ENCODE data around the gene BTNL2. TPM values are rescaled to one million over a fixed set of nuclear protein-coding genes. Genes with fewer than 3 reads are reported as not detected.

BTNL2 gene
- total RNA-seq (not detected), polyA plus RNA-seq (not detected)

- no peaks in the 10 kb centered on the region for H3K9me3 ChIP-seq
- no peak within 1 kb of the TSS for H3K27ac ChIP-seq
- DNase-seq = no peak
- WGBS, 2 donors = 31 to 42% methylated on average over 4 of the region's 4 CpGs
- no peak for FAIRE-seq
- no peak for TF ChIP-seq CTCF (IDR thresholded peaks at IDR 0.05)
- peaks cover 0 to 20% (median 4%) of the 10 kb centered on the region in 4 donors for H3K27me3 ChIP-seq
- H3K4me3 ChIP-seq = no peak within 1 kb of the TSS
- intact Hi-C loops (cut with DNase I) = no loop called here
- H3K4me1 ChIP-seq = no peaks in the 10 kb centered on the region
- no peaks in the 10 kb centered on the region for H3K36me3 ChIP-seq
- no peak for ATAC-seq
Measured at GRCh38 chr6:32406857-32407256, at the start of gene BTNL2. Gene BTNL2, minus strand, starts transcription at chr6:32407181. Its CDS starts 58 bp downstream, at chr6:32407123.

- Histone ChIP-seq H3K4me1 (no peaks in the 10 kb centered on the region), H3K9me3 (no peaks in the 10 kb centered on the region), H3K27ac (no peak overlapping the region), H3K36me3 (no peaks in the 10 kb centered on the region), H3K4me3 (no peak overlapping the region), H3K27me3 (no peaks in the 10 kb centered on the region)
- DNase-seq (no peak), ATAC-seq (no peak), FAIRE-seq (no peak)
- intact Hi-C loops (cut with DNase I) = no loop called here
- WGBS, 2 donors = 64 to 85% methylated on average over 3 of the region's 3 CpGs
- no peak for TF ChIP-seq CTCF (IDR thresholded peaks at IDR 0.05)
Measured at GRCh38 chr6:32449088-32449736, 42.2 kb upstream of the BTNL2 start.

GRCh38 chr6:32447932-32448331 lies 41.0 kb upstream of the BTNL2 start:
- Histone ChIP-seq H3K4me1 (no peaks in the 10 kb centered on the region), H3K27ac (no peak overlapping the region), H3K9me3 (no peaks in the 10 kb centered on the region), H3K27me3 (no peaks in the 10 kb centered on the region), H3K36me3 (no peaks in the 10 kb centered on the region), H3K4me3 (no peak overlapping the region)
- FAIRE-seq (no peak), ATAC-seq (no peak), DNase-seq (no peak)
- TF ChIP-seq CTCF (IDR thresholded peaks at IDR 0.05) = no peak
- intact Hi-C loops (cut with DNase I) = no loop called here

GRCh38 chr6:32445321-32445854 lies 38.4 kb upstream of the BTNL2 start:
- Histone ChIP-seq H3K4me3 (no peak overlapping the region), H3K27me3 (no peaks in the 10 kb centered on the region), H3K27ac (no peak overlapping the region), H3K36me3 (no peaks in the 10 kb centered on the region), H3K4me1 (no peaks in the 10 kb centered on the region), H3K9me3 (no peaks in the 10 kb centered on the region)
- ATAC-seq = no peak
- no peak for DNase-seq
- WGBS, 2 donors = 60 to 63% methylated on average over 3 of the region's 3 CpGs
- intact Hi-C loops (cut with DNase I) = no loop called here
- FAIRE-seq = no peak
- no peak for TF ChIP-seq CTCF (IDR thresholded peaks at IDR 0.05)

GRCh38 chr6:32444433-32444832 lies 37.5 kb upstream of the BTNL2 start:
- Histone ChIP-seq H3K36me3 (no peaks in the 10 kb centered on the region), H3K4me1 (no peaks in the 10 kb centered on the region), H3K9me3 (no peaks in the 10 kb centered on the region), H3K27ac (no peak overlapping the region), H3K27me3 (no peaks in the 10 kb centered on the region), H3K4me3 (no peak overlapping the region)
- no peak for ATAC-seq
- FAIRE-seq = no peak
- 42 to 49% methylated on average over 2 of the region's 2 CpGs for WGBS, 2 donors
- intact Hi-C loops (cut with DNase I) = no loop called here
- no peak for TF ChIP-seq CTCF (IDR thresholded peaks at IDR 0.05)
- DNase-seq = no peak
